Measurements from ENCODE around the gene KCNC1. TPM values are rescaled to one million over a fixed set of nuclear protein-coding genes. Genes with fewer than 3 reads are reported as not detected.

KCNC1 gene
- total RNA-seq, 5 donors from 2014 or later (not counting 1 experiment from before 2014, with no cell fraction given) = not detected

DNA sequence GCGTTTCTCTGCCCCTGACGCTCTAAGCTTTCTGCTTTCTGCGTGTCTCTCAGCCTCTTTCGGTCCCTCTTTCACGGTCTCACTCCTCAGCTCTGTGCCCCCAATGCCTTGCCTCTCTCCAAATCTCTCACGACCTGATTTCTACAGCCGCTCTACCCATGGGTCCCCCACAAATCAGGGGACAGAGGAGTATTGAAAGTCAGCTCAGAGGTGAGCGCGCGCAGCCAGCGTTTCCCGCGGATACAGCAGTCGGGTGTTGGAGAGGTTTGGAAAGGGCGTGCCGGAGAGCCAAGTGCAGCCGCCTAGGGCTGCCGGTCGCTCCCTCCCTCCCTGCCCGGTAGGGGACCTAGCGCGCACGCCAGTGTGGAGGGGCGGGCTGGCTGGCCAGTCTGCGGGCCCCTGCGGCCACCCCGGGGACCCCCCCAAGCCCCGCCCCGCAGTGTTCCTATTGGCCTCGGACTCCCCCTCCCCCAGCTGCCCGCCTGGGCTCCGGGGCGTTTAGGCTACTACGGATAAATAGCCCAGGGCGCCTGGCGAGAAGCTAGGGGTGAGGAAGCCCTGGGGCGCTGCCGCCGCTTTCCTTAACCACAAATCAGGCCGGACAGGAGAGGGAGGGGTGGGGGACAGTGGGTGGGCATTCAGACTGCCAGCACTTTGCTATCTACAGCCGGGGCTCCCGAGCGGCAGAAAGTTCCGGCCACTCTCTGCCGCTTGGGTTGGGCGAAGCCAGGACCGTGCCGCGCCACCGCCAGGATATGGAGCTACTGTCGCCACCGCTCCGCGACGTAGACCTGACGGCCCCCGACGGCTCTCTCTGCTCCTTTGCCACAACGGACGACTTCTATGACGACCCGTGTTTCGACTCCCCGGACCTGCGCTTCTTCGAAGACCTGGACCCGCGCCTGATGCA lies 15.3 kb upstream of the KCNC1 start, which contains the start of gene MYOD1:
Gene MYOD1, plus strand, starts transcription at position 544 of the 910 bp plus-strand sequence. Its CDS starts 212 bp downstream, at position 756.
- Histone ChIP-seq H3K27me3 (replicated peaks in 1 of 2; ENCODE audit: control insufficient read depth in 2 of 2, extremely low read depth in 1 of 2, insufficient read depth in 2 of 2, low read length in 1 of 2) (peaks cover 6 to 67% of the 10 kb centered on the region in 2 experiments), H3K9me3 (no peaks in the 10 kb centered on the region), H3K4me3 (ENCODE audit: control insufficient read depth in 1 of 2, extremely low read depth in 1 of 2, low read length in 1 of 2) (no peak within 1 kb of the TSS), H3K27ac (ENCODE audit: low read length) (no peak within 1 kb of the TSS), H3K4me1 (ENCODE audit: control insufficient read depth in 1 of 2, extremely low read depth in 1 of 2, insufficient read depth in 2 of 2, low read length in 2 of 2) (no peaks in the 10 kb centered on the region), H3K36me3 (ENCODE audit: control insufficient read depth in 2 of 2, extremely low read depth in 1 of 2, insufficient read depth in 1 of 2, low read length in 1 of 2) (no peaks in the 10 kb centered on the region)
- H3K36me3 Mint-ChIP-seq = no peaks in the 10 kb centered on the region
- peaks cover 30 to 37% of the 10 kb centered on the region in 2 donors for H3K27me3 Mint-ChIP-seq
- no peak within 1 kb of the TSS for H3K27ac Mint-ChIP-seq
- CTCF ChIA-PET = interaction anchor here in 1 of 2 donors (0.9 kb wide), 1 partner anchor 12 kb away, joined by 7 read pairs; no protein-coding TSS in a partner anchor
- peaks cover 0 to 3% (median 1%) of the 10 kb centered on the region in 3 donors for H3K4me1 Mint-ChIP-seq
- ATAC-seq (replicated peaks in 1 of 4) (no peak), DNase-seq (no peak)
- no peak within 1 kb of the TSS for H3K4me3 Mint-ChIP-seq
- H3K9me3 Mint-ChIP-seq = no peaks in the 10 kb centered on the region
- POLR2A ChIA-PET = no interaction called here
- WGBS (ENCODE audit: insufficient coverage) = 14% methylated on average over 45 of the region's 68 CpGs

DNA sequence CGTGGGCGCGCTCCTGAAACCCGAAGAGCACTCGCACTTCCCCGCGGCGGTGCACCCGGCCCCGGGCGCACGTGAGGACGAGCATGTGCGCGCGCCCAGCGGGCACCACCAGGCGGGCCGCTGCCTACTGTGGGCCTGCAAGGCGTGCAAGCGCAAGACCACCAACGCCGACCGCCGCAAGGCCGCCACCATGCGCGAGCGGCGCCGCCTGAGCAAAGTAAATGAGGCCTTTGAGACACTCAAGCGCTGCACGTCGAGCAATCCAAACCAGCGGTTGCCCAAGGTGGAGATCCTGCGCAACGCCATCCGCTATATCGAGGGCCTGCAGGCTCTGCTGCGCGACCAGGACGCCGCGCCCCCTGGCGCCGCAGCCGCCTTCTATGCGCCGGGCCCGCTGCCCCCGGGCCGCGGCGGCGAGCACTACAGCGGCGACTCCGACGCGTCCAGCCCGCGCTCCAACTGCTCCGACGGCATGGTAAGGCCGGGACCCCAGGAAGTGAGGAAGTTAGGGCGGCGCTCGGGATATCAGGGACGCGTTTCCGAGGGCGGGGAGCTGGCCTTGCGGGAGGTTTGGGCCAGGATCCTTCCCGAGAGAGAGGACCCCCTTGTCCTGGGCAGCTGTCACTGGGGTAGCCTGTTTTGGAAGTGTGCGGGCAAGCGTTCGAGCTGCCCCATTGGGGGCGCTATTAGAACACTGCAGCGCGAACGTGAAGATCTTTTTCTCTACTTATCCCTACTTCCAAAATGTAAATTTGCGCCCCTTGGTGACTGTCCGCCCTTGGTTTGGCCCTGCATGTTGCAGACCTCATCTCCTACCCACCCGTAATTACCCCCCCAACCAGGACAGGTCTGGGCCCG lies 14.4 kb upstream of the KCNC1 start:
- H3K27ac ChIP-seq (ENCODE audit: low read length) = no peak overlapping the region
- ChIA-PET POLR2A (no interaction called here), CTCF (interaction anchor here in 1 of 2 donors (0.9 kb wide), 1 partner anchor 11 kb away, joined by 7 read pairs; no protein-coding TSS in a partner anchor)
- no peaks in the 10 kb centered on the region for H3K4me1 ChIP-seq (ENCODE audit: control insufficient read depth in 1 of 2, extremely low read depth in 1 of 2, insufficient read depth in 2 of 2, low read length in 2 of 2)
- H3K4me3 ChIP-seq (ENCODE audit: control insufficient read depth in 1 of 2, extremely low read depth in 1 of 2, low read length in 1 of 2) = no peak overlapping the region
- Mint-ChIP-seq H3K4me3 (no peak overlapping the region), H3K36me3 (no peaks in the 10 kb centered on the region), H3K4me1 (peaks cover 0 to 3% (median 1%) of the 10 kb centered on the region in 3 donors), H3K27me3 (peaks cover 35 to 42% of the 10 kb centered on the region in 2 donors), H3K27ac (no peak overlapping the region), H3K9me3 (no peaks in the 10 kb centered on the region)
- no peak for ATAC-seq (replicated peaks in 1 of 4)
- no peaks in the 10 kb centered on the region for H3K36me3 ChIP-seq (ENCODE audit: control insufficient read depth in 2 of 2, extremely low read depth in 1 of 2, insufficient read depth in 1 of 2, low read length in 1 of 2)
- H3K27me3 ChIP-seq (replicated peaks in 1 of 2; ENCODE audit: control insufficient read depth in 2 of 2, extremely low read depth in 1 of 2, insufficient read depth in 2 of 2, low read length in 1 of 2) = peaks cover 6 to 65% of the 10 kb centered on the region in 2 experiments
- no peaks in the 10 kb centered on the region for H3K9me3 ChIP-seq
- WGBS (ENCODE audit: insufficient coverage) = 10% methylated on average over 73 of the region's 85 CpGs
- DNase-seq = no peak

DNA sequence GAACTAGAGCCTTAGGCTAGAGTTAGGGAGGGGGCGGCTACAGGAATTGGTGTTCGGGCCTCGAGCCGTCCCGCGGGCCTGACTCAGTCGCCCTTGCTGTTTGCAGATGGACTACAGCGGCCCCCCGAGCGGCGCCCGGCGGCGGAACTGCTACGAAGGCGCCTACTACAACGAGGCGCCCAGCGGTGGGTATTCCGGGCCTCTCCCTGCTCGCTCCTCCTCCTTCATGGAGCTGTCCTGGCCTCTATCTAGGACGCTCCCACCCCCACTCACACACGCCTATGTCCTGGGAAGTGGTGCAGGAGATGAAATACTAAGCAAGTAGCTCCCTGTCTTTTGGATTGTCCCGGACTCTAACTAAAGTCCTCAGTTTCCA lies 13.8 kb upstream of the KCNC1 start:
- ChIA-PET CTCF (no interaction called here), POLR2A (no interaction called here)
- WGBS (ENCODE audit: insufficient coverage) = 10% methylated on average over 12 of the region's 24 CpGs
- DNase-seq (no peak), ATAC-seq (replicated peaks in 1 of 4) (no peak)
- Histone ChIP-seq H3K9me3 (no peaks in the 10 kb centered on the region), H3K27ac (ENCODE audit: low read length) (no peak overlapping the region), H3K27me3 (replicated peaks in 1 of 2; ENCODE audit: control insufficient read depth in 2 of 2, extremely low read depth in 1 of 2, insufficient read depth in 2 of 2, low read length in 1 of 2) (peaks cover 6 to 67% of the 10 kb centered on the region in 2 experiments), H3K4me1 (ENCODE audit: control insufficient read depth in 1 of 2, extremely low read depth in 1 of 2, insufficient read depth in 2 of 2, low read length in 2 of 2) (no peaks in the 10 kb centered on the region), H3K4me3 (ENCODE audit: control insufficient read depth in 1 of 2, extremely low read depth in 1 of 2, low read length in 1 of 2) (no peak overlapping the region), H3K36me3 (ENCODE audit: control insufficient read depth in 2 of 2, extremely low read depth in 1 of 2, insufficient read depth in 1 of 2, low read length in 1 of 2) (no peaks in the 10 kb centered on the region)
- Mint-ChIP-seq H3K4me3 (no peak overlapping the region), H3K4me1 (peaks cover 0 to 3% (median 1%) of the 10 kb centered on the region in 3 donors), H3K27me3 (peaks cover 36 to 45% of the 10 kb centered on the region in 2 donors), H3K9me3 (no peaks in the 10 kb centered on the region), H3K36me3 (no peaks in the 10 kb centered on the region), H3K27ac (no peak overlapping the region)

DNA sequence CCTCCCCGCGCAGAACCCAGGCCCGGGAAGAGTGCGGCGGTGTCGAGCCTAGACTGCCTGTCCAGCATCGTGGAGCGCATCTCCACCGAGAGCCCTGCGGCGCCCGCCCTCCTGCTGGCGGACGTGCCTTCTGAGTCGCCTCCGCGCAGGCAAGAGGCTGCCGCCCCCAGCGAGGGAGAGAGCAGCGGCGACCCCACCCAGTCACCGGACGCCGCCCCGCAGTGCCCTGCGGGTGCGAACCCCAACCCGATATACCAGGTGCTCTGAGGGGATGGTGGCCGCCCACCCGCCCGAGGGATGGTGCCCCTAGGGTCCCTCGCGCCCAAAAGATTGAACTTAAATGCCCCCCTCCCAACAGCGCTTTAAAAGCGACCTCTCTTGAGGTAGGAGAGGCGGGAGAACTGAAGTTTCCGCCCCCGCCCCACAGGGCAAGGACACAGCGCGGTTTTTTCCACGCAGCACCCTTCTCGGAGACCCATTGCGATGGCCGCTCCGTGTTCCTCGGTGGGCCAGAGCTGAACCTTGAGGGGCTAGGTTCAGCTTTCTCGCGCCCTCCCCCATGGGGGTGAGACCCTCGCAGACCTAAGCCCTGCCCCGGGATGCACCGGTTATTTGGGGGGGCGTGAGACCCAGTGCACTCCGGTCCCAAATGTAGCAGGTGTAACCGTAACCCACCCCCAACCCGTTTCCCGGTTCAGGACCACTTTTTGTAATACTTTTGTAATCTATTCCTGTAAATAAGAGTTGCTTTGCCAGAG lies 13.2 kb upstream of the KCNC1 start:
- POLR2A ChIA-PET = no interaction called here
- H3K27me3 ChIP-seq (replicated peaks in 1 of 2; ENCODE audit: control insufficient read depth in 2 of 2, extremely low read depth in 1 of 2, insufficient read depth in 2 of 2, low read length in 1 of 2) = peaks cover 4 to 67% of the 10 kb centered on the region in 2 experiments
- H3K27me3 Mint-ChIP-seq = peaks cover 38 to 45% of the 10 kb centered on the region in 2 donors

DNA sequence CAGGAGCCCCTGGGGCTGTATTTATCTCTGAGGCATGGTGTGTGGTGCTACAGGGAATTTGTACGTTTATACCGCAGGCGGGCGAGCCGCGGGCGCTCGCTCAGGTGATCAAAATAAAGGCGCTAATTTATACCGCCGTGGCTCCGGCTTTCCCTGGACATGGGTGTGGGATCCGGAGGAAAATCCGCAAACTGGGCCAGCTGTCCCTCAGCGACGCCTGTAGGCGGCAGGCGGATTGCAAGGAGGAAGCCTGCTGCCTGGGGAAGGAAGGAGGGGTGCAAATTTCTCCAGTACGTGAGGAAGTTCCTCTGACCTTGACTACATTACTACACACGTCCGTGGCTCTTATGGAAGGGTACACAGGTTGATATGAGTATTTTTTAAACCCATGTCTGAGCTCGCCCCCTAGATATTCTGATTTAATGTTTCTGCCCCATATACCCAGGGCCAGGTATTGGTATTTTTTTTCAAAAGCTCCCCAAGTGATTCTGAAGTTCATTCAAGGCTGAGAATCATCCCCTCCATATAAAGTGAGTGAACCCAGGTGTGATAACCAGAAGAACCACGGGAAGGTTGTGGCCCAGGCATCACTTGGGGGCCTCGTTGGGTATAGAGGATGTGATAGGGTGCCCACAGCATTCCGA lies 12.5 kb upstream of the KCNC1 start:
- ChIA-PET POLR2A (no interaction called here), CTCF (no interaction called here)
- DNase-seq (no peak), ATAC-seq (replicated peaks in 1 of 4) (no peak)
- no peak overlapping the region for H3K4me3 ChIP-seq (ENCODE audit: control insufficient read depth in 1 of 2, extremely low read depth in 1 of 2, low read length in 1 of 2)
- Mint-ChIP-seq H3K4me3 (no peak overlapping the region), H3K36me3 (no peaks in the 10 kb centered on the region), H3K27ac (no peak overlapping the region), H3K27me3 (peaks cover 40 to 45% of the 10 kb centered on the region in 2 donors), H3K4me1 (peaks cover 0 to 3% (median 1%) of the 10 kb centered on the region in 3 donors), H3K9me3 (no peaks in the 10 kb centered on the region)
- H3K9me3 ChIP-seq = no peaks in the 10 kb centered on the region
- H3K4me1 ChIP-seq (ENCODE audit: control insufficient read depth in 1 of 2, extremely low read depth in 1 of 2, insufficient read depth in 2 of 2, low read length in 2 of 2) = no peaks in the 10 kb centered on the region
- H3K27ac ChIP-seq (ENCODE audit: low read length) = no peak overlapping the region
- WGBS (ENCODE audit: insufficient coverage) = 22% methylated on average over 14 of the region's 25 CpGs
- H3K36me3 ChIP-seq (ENCODE audit: control insufficient read depth in 2 of 2, extremely low read depth in 1 of 2, insufficient read depth in 1 of 2, low read length in 1 of 2) = no peaks in the 10 kb centered on the region
- H3K27me3 ChIP-seq (replicated peaks in 1 of 2; ENCODE audit: control insufficient read depth in 2 of 2, extremely low read depth in 1 of 2, insufficient read depth in 2 of 2, low read length in 1 of 2) = peaks cover 2 to 67% of the 10 kb centered on the region in 2 experiments

More for the DNA sequence above, 13.2 kb upstream of the KCNC1 start:
- H3K4me3 ChIP-seq (ENCODE audit: control insufficient read depth in 1 of 2, extremely low read depth in 1 of 2, low read length in 1 of 2) = no peak overlapping the region
- WGBS (ENCODE audit: insufficient coverage) = 18% methylated on average over 42 of the region's 56 CpGs
- Mint-ChIP-seq H3K4me3 (no peak overlapping the region), H3K27ac (no peak overlapping the region), H3K4me1 (peaks cover 0 to 3% (median 1%) of the 10 kb centered on the region in 3 donors), H3K9me3 (no peaks in the 10 kb centered on the region), H3K36me3 (no peaks in the 10 kb centered on the region)
- H3K4me1 ChIP-seq (ENCODE audit: control insufficient read depth in 1 of 2, extremely low read depth in 1 of 2, insufficient read depth in 2 of 2, low read length in 2 of 2) = no peaks in the 10 kb centered on the region
- H3K9me3 ChIP-seq = no peaks in the 10 kb centered on the region
- ATAC-seq (replicated peaks in 1 of 4) (no peak), DNase-seq (no peak)
- H3K27ac ChIP-seq (ENCODE audit: low read length) = no peak overlapping the region
- H3K36me3 ChIP-seq (ENCODE audit: control insufficient read depth in 2 of 2, extremely low read depth in 1 of 2, insufficient read depth in 1 of 2, low read length in 1 of 2) = no peaks in the 10 kb centered on the region
- CTCF ChIA-PET = no interaction called here

Data from T-cell (primary cell).